ENCODE data around the gene LAMA4. TPM values are rescaled to one million over a fixed set of nuclear protein-coding genes. Genes with fewer than 3 reads are reported as not detected.
A peak's percentile ranks its signal among the peaks of the same experiment; 100 is the strongest.

LAMA4 gene
- total and polyA plus RNA-seq, 2 of the 13 experiments (the other 11 are each of a cell fraction or from before 2014, with no cell fraction given) = not detected

- DNase-seq (ENCODE audit: low spot score) (peak; percentile 52), FAIRE-seq (no peak), ATAC-seq (peak; percentile 80)
- Histone ChIP-seq H3K4me2 (ENCODE audit: low read depth, low read length) (peak overlapping the region; percentile 80), H3K9ac (ENCODE audit: insufficient read depth, low read depth, low read length) (peak overlapping the region; percentile 74), H3K27ac (ENCODE audit: extremely low read length, insufficient read depth, low read length) (peak overlapping the region; percentile 63), H3K36me3 (replicated peaks in 1 of 2; ENCODE audit: control insufficient read depth in 1 of 2, insufficient read depth in 2 of 2, low read length in 2 of 2) (no peaks in the 10 kb centered on the region; a peak in 1 of 5 replicates), H3K27me3 (ENCODE audit: control insufficient read depth in 1 of 2, insufficient read depth in 2 of 2, low read length in 2 of 2) (no peaks in the 10 kb centered on the region; a peak in 1 of 5 replicates), H3K9me3 (ENCODE audit: low read length) (no peaks in the 10 kb centered on the region), H4K20me1 (ENCODE audit: insufficient read depth, low read length) (no peaks in the 10 kb centered on the region), H2AFZ (ENCODE audit: low read length) (peak overlapping the region; percentile 99), H3K4me3 (replicated peaks in 1 of 3; ENCODE audit: insufficient read depth in 1 of 3, low read depth in 2 of 3, low read length in 3 of 3) (peak overlapping the region; percentile 75 to 97 (median 89)), H3K4me1 (ENCODE audit: insufficient read depth, low read length) (peaks cover 10% of the 10 kb centered on the region), H3K79me2 (ENCODE audit: insufficient read depth, low read length) (no peaks in the 10 kb centered on the region)
- in situ Hi-C loops (cut with HindIII; ENCODE audit: extremely low pct_ligation_motif_present, low pct_unique_long_range_greater_than_20kb) = loop anchor here (5.0 kb wide), 1 partner anchor 76 kb away; no protein-coding TSS in a partner anchor
- ChIA-PET CTCF (ENCODE audit: low intra/inter-chr PET ratio, low total read pairs) (interaction anchor here (1.2 kb wide), 1 partner anchor 76 kb away, joined by 3 read pairs; no protein-coding TSS in a partner anchor), POLR2A (interaction anchor here (1.1 to 1.4 kb wide), 2 partner anchors 11 to 58 kb away, joined by 3 to 8 read pairs; no protein-coding TSS in a partner anchor)
- under 1% methylated on average over 8 of the region's 8 CpGs for WGBS (ENCODE audit: low lambda C conversion rate)
- TF ChIP-seq CEBPG (CRISPR knock-in tag; IDR thresholded peaks at IDR 0.05) (peak; percentile 82), CC2D1A (CRISPR knock-in tag; IDR thresholded peaks at IDR 0.05) (peak; percentile 71; the same call in 1 of the 2 replicates), ISX (CRISPR knock-in tag; conservative IDR thresholded peaks at IDR 0.05) (0 out of 2 replicates have a peak, but pooled peaks have one; percentile 55), SIN3A (IDR thresholded peaks at IDR 0.05; ENCODE audit: borderline replicate concordance, low read depth, low read length) (0 out of 2 replicates have a peak, but pooled peaks have one; percentile 8), CHCHD3 (CRISPR knock-in tag; IDR thresholded peaks at IDR 0.05) (0 out of 2 replicates have a peak, but pooled peaks have one; percentile 32), CTCF (CRISPR knock-in tag; IDR thresholded peaks at IDR 0.05) (peak; percentile 50), CREB3 (CRISPR knock-in tag; IDR thresholded peaks at IDR 0.05) (0 out of 2 replicates have a peak, but pooled peaks have one; percentile 17), BRCA1 (CRISPR knock-in tag; IDR thresholded peaks at IDR 0.05) (0 out of 2 replicates have a peak, but pooled peaks have one; percentile 10), ZBTB44 (CRISPR knock-in tag; IDR thresholded peaks at IDR 0.05) (no peak), STAG1 (CRISPR knock-in tag; IDR thresholded peaks at IDR 0.05) (peak; percentile 25), ELF4 (CRISPR knock-in tag; IDR thresholded peaks at IDR 0.05; ENCODE audit: borderline replicate concordance) (0 out of 2 replicates have a peak, but pooled peaks have one; percentile 9), ZNF639 (CRISPR knock-in tag; conservative IDR thresholded peaks at IDR 0.05) (no peak), ATF4 (CRISPR knock-in tag; IDR thresholded peaks at IDR 0.05) (peak in 1 of 2 experiments; percentile 92; a peak in 1 of 4 replicates), HMG20B (CRISPR knock-in tag; conservative IDR thresholded peaks at IDR 0.05) (no peak), RFX3 (CRISPR knock-in tag; IDR thresholded peaks at IDR 0.05) (0 out of 2 replicates have a peak, but pooled peaks have one; percentile 7), GATAD2A (CRISPR knock-in tag; IDR thresholded peaks at IDR 0.05) (0 out of 2 replicates have a peak, but pooled peaks have one; percentile 6), CEBPB (IDR thresholded peaks at IDR 0.05; ENCODE audit: borderline replicate concordance, low read depth, low read length) (peak; percentile 28; the same call in 1 of the 2 replicates), TARDBP (CRISPR knock-in tag; IDR thresholded peaks at IDR 0.05) (no peak)
- BruUV-seq (replicated peaks) = TSS peak; percentile 60
- intact Hi-C loops (cut with micrococcal nuclease; ENCODE audit: unreplicated experiment) = loop anchor here (1.0 to 5.0 kb wide), 2 partner anchors 61 to 77 kb away; no protein-coding TSS in a partner anchor
Observed at GRCh38 chr6:112086744-112087135, 167.6 kb downstream of the LAMA4 start.
